GM21576 (cell line): Measurements from ENCODE around the gene ACTG1.

Source experiments
- ATAC-seq: cut with Tn5 transposase; IDR thresholded peaks from one replicate; pipeline ENCODE4 v1.9.1; 2021; ENCODE audit warnings: mild to moderate bottlenecking, moderate library complexity; ENCODE audit not compliant: unreplicated experiment

ACTG1 gene

GRCh38 chr17:81512562-81513371 lies at the start of gene ACTG1:
Gene ACTG1 (minus strand): TSS chr17:81512799. CDS start chr17:81512354, 445 bp downstream.
- ATAC-seq: no peak

GRCh38 chr17:81561494-81561885 lies 48.9 kb upstream of the ACTG1 start:
- no peak for ATAC-seq

GRCh38 chr17:81558941-81559806 lies 46.6 kb upstream of the ACTG1 start:
- ATAC-seq: no peak

- no peak for ATAC-seq
Measured at GRCh38 chr17:81558115-81558468, 45.5 kb upstream of the ACTG1 start.

- ATAC-seq: no peak
Measured at GRCh38 chr17:81557276-81558114, 44.9 kb upstream of the ACTG1 start.

- ATAC-seq: no peak
Measured at GRCh38 chr17:81556863-81557262, 44.3 kb upstream of the ACTG1 start.

- no peak for ATAC-seq
Measured at GRCh38 chr17:81556175-81556691, 43.6 kb upstream of the ACTG1 start.

GRCh38 chr17:81553616-81554181 lies 41.1 kb upstream of the ACTG1 start:
- ATAC-seq: no peak

- peak; percentile 42 for ATAC-seq
Measured at GRCh38 chr17:81553018-81553615, 40.5 kb upstream of the ACTG1 start.

- peak; percentile 38 for ATAC-seq
Measured at GRCh38 chr17:81552244-81553017, 39.8 kb upstream of the ACTG1 start, which contains the start of gene FAAP100. Gene FAAP100 (minus strand): TSS chr17:81552353. CDS start chr17:81552330, 23 bp downstream.

GRCh38 chr17:81551458-81552243 lies 39.1 kb upstream of the ACTG1 start:
- ATAC-seq: no peak

GRCh38 chr17:81550830-81551457 lies 38.3 kb upstream of the ACTG1 start:
- ATAC-seq: no peak

- no peak for ATAC-seq
Measured at GRCh38 chr17:81550285-81550684, 37.7 kb upstream of the ACTG1 start.

- ATAC-seq: no peak
Measured at GRCh38 chr17:81549826-81550225, 37.2 kb upstream of the ACTG1 start.

- no peak for ATAC-seq
Measured at GRCh38 chr17:81549031-81549557, 36.5 kb upstream of the ACTG1 start.

GRCh38 chr17:81547614-81547982 lies 35.0 kb upstream of the ACTG1 start:
- ATAC-seq: no peak

GRCh38 chr17:81546906-81547613 lies 34.5 kb upstream of the ACTG1 start:
- no peak for ATAC-seq
